Ovary (tissue), 9 donors: ENCODE data around the gene GRID1. TPM values are rescaled to one million over a fixed set of nuclear protein-coding genes. Genes with fewer than 3 reads are reported as not detected.

ENCODE experiments used
- DNase-seq, 5 donors: peaks; one replicate each; pipeline ENCODE4 v3.0.0-alpha.2; 2019 to 2020
- H3K27ac ChIP-seq, 2 donors: fragments of 200-600 bp; one replicate each; pipeline versions ENCODE4 v1.5.1 to v1.8.0; 2019 to 2022
- H3K27me3 ChIP-seq: fragments of 200-600 bp; one replicate; pipeline ENCODE4 v1.8.0; 2022
- H3K36me3 ChIP-seq: fragments of 200-600 bp; sonication (generic); one replicate; pipeline ENCODE4 v1.5.1; 2019
- H3K4me1 ChIP-seq: one replicate; pipeline ENCODE4 v1.8.1; 2013; ENCODE audit warnings: mild to moderate bottlenecking, moderate library complexity; ENCODE audit not compliant: insufficient read depth
- H3K4me3 ChIP-seq: fragments of 200-600 bp; sonication (generic); one replicate; pipeline ENCODE4 v1.5.1; 2017
- H3K9me3 ChIP-seq, 2 donors: fragments of 200-600 bp in 1 of 2; sonication (generic) in 1 of 2; one replicate each; pipeline versions ENCODE4 v1.5.1 to v1.8.1; 2013 to 2019; ENCODE audit warnings: mild to moderate bottlenecking in 1 of 2, moderate library complexity in 1 of 2
- CTCF ChIP-seq, 3 donors: fragments of 450-650 bp in 2 of 3; fragments of 200-600 bp in 1 of 3; IDR thresholded peaks; one replicate each; pipeline versions ENCODE4 v1.5.1 to v1.8.0; 2016 to 2022; ENCODE audit warnings: antibody characterized with exemption in 3 of 3, mild to moderate bottlenecking in 1 of 3
- EP300 ChIP-seq: sonication (generic); formaldehyde crosslinking; IDR thresholded peaks from one replicate; pipeline ENCODE4 v1.6.1; 2017; ENCODE audit warnings: antibody characterized with exemption
- POLR2A ChIP-seq: fragments of 450-650 bp; IDR thresholded peaks from one replicate; pipeline ENCODE4 v1.6.1; 2017; ENCODE audit warnings: antibody characterized with exemption, mild to moderate bottlenecking, moderate library complexity
- WGBS, 3 donors: extraction: QIAGEN DNeasy Blood & Tissue Kit in 1 of 3; methylation state at CpG; one replicate each; pipeline versions ENCODE4 v1.1.5 to v1.1.7; 2013 to 2017; 5-methylcytosine and 5-hydroxymethylcytosine counted together
- intact Hi-C, 4 donors: fragments of 100-400 bp; cut with DNase I; formaldehyde crosslinking; loops; one replicate each; pipeline versions ENCODE4 v1.11.0 to v1.15.1; 2022 to 2023
- polyA plus RNA-seq, 2 donors: library from polyadenylated mRNA; stranded (reverse); fragments of 200-250 nt in 1 of 2; fragments of 350-450 nt in 1 of 2; fragmentation: Illumina TruSeq in 1 of 2; extraction: RNeasy Lipid Tissue Mini Kit (QIAGEN cat#74804) in 1 of 2; gene quantifications; one replicate each; pipeline ENCODE4 v1.2.3, GENCODE V29; 2013 to 2014
- total RNA-seq, 7 donors: library from RNA; depleted of rRNA in 2 of 7; stranded (reverse); fragments of >200 nt in 2 of 7; fragmentation: NEBNext Ultra II Directional in 3 of 7; extraction: Animal tissue kit (Norgen Biotek cat#: 25700) in 3 of 7; gene quantifications; one replicate each; pipeline versions ENCODE4 v1.1.0 to v1.2.4, GENCODE V29; 2016 to 2023
- donor health status: DM: no; HTN: no; CAD: no; lungs with moderate emphysema.
- donor health status: DM: no; HTN: no; CAD: no.
- donor health status: Bipolar disorder and iron deficiency.
- donor health status: DM: yes; HTN: yes; CAD: no.
- donor health status: DM: no; HTN: no; CAD: no.
- donor health status: DM: yes; HTN: yes; CAD: no.

The GRID1 gene
- total and polyA plus RNA-seq, 9 donors, result 0.57 to 6.2 (median 1.8) TPM

GRCh38 chr10:86411852-86412560 is 45.4 kb upstream of the GRID1 start:
- no peak overlapping the region for H3K4me3 ChIP-seq
- no peaks in the 10 kb centered on the region for H3K27me3 ChIP-seq
- no peak for TF ChIP-seq CTCF (IDR thresholded peaks at IDR 0.05)
- TF ChIP-seq EP300, result no peak
- H3K4me1 ChIP-seq, result no peaks in the 10 kb centered on the region
- no peaks in the 10 kb centered on the region for H3K9me3 ChIP-seq
- intact Hi-C loops, result no loop called here
- DNase-seq, result no peak
- no peaks in the 10 kb centered on the region for H3K36me3 ChIP-seq
- 85 to 87% (median 85%) methylated on average over 6 of the region's 6 CpGs for WGBS, 3 donors
- H3K27ac ChIP-seq, result no peak overlapping the region

DNA sequence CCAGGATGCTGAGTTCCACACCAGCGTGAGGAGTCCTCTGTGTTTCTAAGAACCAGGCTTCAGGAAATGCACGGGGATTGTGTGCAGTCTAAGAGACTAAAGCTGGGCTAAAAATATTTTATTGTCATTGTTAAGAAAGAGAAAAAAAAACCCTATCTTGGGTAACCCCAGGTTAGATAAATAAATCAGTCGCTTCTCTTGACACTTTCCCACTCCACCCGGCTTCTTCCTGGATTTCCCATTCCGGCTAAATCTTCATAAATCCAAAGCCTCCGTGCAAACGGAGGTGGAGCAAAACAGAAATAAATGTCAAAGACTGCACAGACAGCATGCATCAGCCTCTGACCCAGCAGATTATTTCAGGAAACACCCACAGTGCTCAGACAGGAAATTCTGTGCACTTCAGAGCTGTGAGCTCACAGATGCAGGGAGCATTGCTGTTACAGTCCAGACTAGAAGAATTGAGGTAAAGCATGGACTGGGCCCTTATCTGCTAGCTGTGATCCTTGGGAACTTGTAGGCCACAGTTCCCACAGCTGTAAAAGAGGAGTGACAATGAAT is 44.8 kb upstream of the GRID1 start:
- Histone ChIP-seq H3K4me3 (no peak overlapping the region), H3K27ac (no peak overlapping the region), H3K4me1 (no peaks in the 10 kb centered on the region), H3K27me3 (no peaks in the 10 kb centered on the region), H3K36me3 (no peaks in the 10 kb centered on the region), H3K9me3 (no peaks in the 10 kb centered on the region)
- DNase-seq, result no peak
- TF ChIP-seq EP300, result no peak
- TF ChIP-seq CTCF (IDR thresholded peaks at IDR 0.05), result no peak
- TF ChIP-seq POLR2A, result no peak
- intact Hi-C loops, result no loop called here
- 7 to 12% (median 10%) methylated on average over 7 of the region's 7 CpGs for WGBS, 3 donors

DNA sequence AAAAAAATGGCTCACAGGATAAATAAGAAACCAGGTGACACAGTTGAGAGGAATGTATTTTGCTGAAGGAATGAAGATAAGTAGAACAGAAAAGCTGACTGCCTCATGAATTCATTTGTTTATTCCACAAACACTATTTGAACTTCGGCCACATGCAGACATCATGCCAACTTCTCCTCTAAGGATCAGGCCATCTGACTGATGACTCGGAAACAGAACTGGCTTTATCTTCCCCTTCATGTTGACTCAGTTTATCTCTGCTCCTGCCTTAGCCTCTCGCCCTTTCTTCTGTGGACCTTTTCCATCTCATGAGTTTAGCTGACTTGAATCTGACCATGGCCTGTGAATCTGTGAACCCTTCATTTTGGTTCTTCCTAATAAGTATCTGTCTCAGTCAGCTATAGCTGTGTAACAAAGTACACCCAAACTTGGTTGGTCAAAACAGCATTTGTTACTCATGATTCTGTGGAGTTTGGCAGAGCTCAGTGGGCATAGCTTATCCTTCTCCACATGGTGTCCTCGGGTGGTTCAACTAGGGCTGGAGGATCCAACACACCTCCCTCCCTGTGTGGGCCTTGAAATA is 44.0 kb upstream of the GRID1 start:
- TF ChIP-seq POLR2A, result no peak
- no peak for TF ChIP-seq EP300
- no peak for TF ChIP-seq CTCF (IDR thresholded peaks at IDR 0.05)
- intact Hi-C loops, result no loop called here
- 62 to 66% (median 64%) methylated on average over 4 of the region's 4 CpGs for WGBS, 3 donors
- no peak for DNase-seq
- Histone ChIP-seq H3K27me3 (no peaks in the 10 kb centered on the region), H3K4me1 (no peaks in the 10 kb centered on the region), H3K27ac (no peak overlapping the region), H3K36me3 (no peaks in the 10 kb centered on the region), H3K4me3 (no peak overlapping the region), H3K9me3 (no peaks in the 10 kb centered on the region)

- no peak for TF ChIP-seq CTCF (IDR thresholded peaks at IDR 0.05)
- no peak for TF ChIP-seq POLR2A
- TF ChIP-seq EP300, result no peak
Measured at GRCh38 chr10:86409183-86409582, 42.6 kb upstream of the GRID1 start.

More at GRCh38 chr10:86409183-86409582, 42.6 kb upstream of the GRID1 start:
- Histone ChIP-seq H3K9me3 (no peaks in the 10 kb centered on the region), H3K4me1 (no peaks in the 10 kb centered on the region), H3K27ac (no peak overlapping the region), H3K36me3 (no peaks in the 10 kb centered on the region), H3K27me3 (no peaks in the 10 kb centered on the region), H3K4me3 (no peak overlapping the region)
- intact Hi-C loops, result loop anchor here in 1 of 4 donors (10.0 kb wide), 1 partner anchor 176 kb away; no protein-coding TSS in a partner anchor
- no peak for DNase-seq
- WGBS, 3 donors, result 44 to 50% (median 47%) methylated on average over 1 of the region's 1 CpG
